Heart left ventricle (tissue), 13 donors: ENCODE measurements around the gene DHX32.

Source experiments
- POLR2A ChIP-seq, 2 donors: fragments of 450-650 bp; IDR thresholded peaks; one replicate each; pipeline ENCODE4 v1.6.1; 2017; ENCODE audit warnings: antibody characterized with exemption in 2 of 2, mild to moderate bottlenecking in 2 of 2, moderate library complexity in 2 of 2
- TF ChIP-seq, protein P1 (sequence below), 12 donors: fragments of 200-600 bp; sonication (generic) in 4 of 12; IDR thresholded peaks; one replicate each; pipeline versions ENCODE4 v1.5.0 to v1.8.0; 2018 to 2022; ENCODE audit warnings: antibody characterized with exemption in 12 of 12, mild to moderate bottlenecking in 5 of 12
- donor health status: ischemic (EF 13 %, LVEDD 7.1; RV severe dilation, severe dysfunction).
- donor health status: DM: no; HTN: yes; CAD: no.
- donor health status: DM: no; HTN: no; CAD: no.
- donor health status: ischemic (EF 25% LVEDD 6.9; RV normal size, moderate dysfunction).
- donor health status: ischemic (EF 25% LVEDD 5.7; RV mildly dilated, moderate dysfunction).
- donor health status: ischemic (EF 35%, LVEDD 5.7; RV mildly dilated, moderate dysfunction).
- donor health status: nonischemic (EF 11% LVEDD 7.7; RV severe dilation, severe dysfunction).
- donor health status: DM: yes; HTN: yes; CAD: no.
- donor health status: PGD.
- donor health status: ischemic (EF 29% LVEDD 5.4; RV normal size, mild dysfunction).
- donor health status: nonischemic (EF 23%, LVEDD 6.1; RV moderate dilation, normal function).

DNA sequence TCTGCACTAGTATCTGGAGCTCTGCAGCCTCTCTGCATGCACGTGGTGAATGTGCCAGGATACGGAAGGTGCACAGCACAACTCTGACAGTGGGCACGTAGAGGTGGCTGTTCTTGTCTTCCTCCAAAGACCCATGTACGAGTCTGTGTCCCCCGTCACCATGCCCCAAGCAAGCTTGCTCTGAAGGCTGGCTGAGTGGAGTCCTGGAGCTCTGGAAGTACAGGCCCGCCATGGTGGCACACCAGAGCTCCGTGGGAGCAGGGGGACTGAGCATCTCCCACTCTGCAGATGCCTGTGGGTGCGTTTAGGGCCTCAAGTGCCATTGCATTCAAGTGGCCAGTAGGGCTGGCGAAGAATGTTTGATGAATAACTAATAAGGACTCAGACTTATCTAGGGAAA is 40.7 kb downstream of the DHX32 start:
- TF ChIP-seq, protein P1, sequence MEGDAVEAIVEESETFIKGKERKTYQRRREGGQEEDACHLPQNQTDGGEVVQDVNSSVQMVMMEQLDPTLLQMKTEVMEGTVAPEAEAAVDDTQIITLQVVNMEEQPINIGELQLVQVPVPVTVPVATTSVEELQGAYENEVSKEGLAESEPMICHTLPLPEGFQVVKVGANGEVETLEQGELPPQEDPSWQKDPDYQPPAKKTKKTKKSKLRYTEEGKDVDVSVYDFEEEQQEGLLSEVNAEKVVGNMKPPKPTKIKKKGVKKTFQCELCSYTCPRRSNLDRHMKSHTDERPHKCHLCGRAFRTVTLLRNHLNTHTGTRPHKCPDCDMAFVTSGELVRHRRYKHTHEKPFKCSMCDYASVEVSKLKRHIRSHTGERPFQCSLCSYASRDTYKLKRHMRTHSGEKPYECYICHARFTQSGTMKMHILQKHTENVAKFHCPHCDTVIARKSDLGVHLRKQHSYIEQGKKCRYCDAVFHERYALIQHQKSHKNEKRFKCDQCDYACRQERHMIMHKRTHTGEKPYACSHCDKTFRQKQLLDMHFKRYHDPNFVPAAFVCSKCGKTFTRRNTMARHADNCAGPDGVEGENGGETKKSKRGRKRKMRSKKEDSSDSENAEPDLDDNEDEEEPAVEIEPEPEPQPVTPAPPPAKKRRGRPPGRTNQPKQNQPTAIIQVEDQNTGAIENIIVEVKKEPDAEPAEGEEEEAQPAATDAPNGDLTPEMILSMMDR (IDR thresholded peaks at IDR 0.05) = no peak
- no peak for TF ChIP-seq POLR2A (IDR thresholded peaks at IDR 0.05)
